Fibroblast of lung (primary cell): ENCODE results near the gene KLHDC7A. TPM values are rescaled to one million over a fixed set of nuclear protein-coding genes. Genes with fewer than 3 reads are reported as not detected.

Experiments
- DNase-seq, 2 donors: peaks; one replicate each; pipeline versions ENCODE4 v3.0.0 to v3.0.0-alpha.2; 2010; ENCODE audit warnings: low read depth in 2 of 2
- H2AFZ ChIP-seq: 2 replicates; pipeline ENCODE4 v1.5.1; 2012; ENCODE audit warnings: low read length, control low read depth, inconsistent platforms
- H3K27ac ChIP-seq: 2 replicates; pipeline ENCODE4 v1.5.1; 2011; ENCODE audit warnings: low read length, control low read depth; ENCODE audit not compliant: insufficient read depth
- H3K27me3 ChIP-seq: 2 replicates; pipeline ENCODE4 v1.5.1; 2011; ENCODE audit warnings: mild to moderate bottlenecking, low read length; ENCODE audit not compliant: control insufficient read depth, insufficient read depth
- H3K36me3 ChIP-seq: 2 replicates; pipeline ENCODE4 v1.5.1; 2011; ENCODE audit warnings: low read length; ENCODE audit not compliant: control insufficient read depth, insufficient read depth
- H3K4me1 ChIP-seq: 2 replicates; pipeline ENCODE4 v1.5.1; 2011; ENCODE audit warnings: low read length; ENCODE audit not compliant: control insufficient read depth, insufficient read depth; ENCODE audit errors: extremely low read depth
- H3K4me2 ChIP-seq: 2 replicates; pipeline ENCODE4 v1.5.1; 2011; ENCODE audit warnings: low read length, control low read depth; ENCODE audit not compliant: insufficient read depth; ENCODE audit errors: extremely low read depth
- H3K4me3 ChIP-seq, 4 experiments: fragments of 200-600 bp in 1 of 4; sonication (generic) in 1 of 4; replicated peaks in 1 of 4; 2 replicates each; pipeline ENCODE4 v1.5.1; 2011 to 2016; ENCODE audit warnings: low read length in 4 of 4, low read depth in 3 of 4, mild to moderate bottlenecking in 3 of 4, control low read depth in 2 of 4, inconsistent platforms in 1 of 4, mixed read lengths in 1 of 4; ENCODE audit not compliant: insufficient read depth in 1 of 4; ENCODE audit errors: control extremely low read depth in 1 of 4
- H3K79me2 ChIP-seq: 2 replicates; pipeline ENCODE4 v1.5.1; 2012; ENCODE audit warnings: mild to moderate bottlenecking, low read length, inconsistent platforms; ENCODE audit not compliant: control insufficient read depth, insufficient read depth
- H3K9ac ChIP-seq: 2 replicates; pipeline ENCODE4 v1.5.1; 2011; ENCODE audit warnings: mild to moderate bottlenecking, low read length, control low read depth; ENCODE audit not compliant: insufficient read depth
- H3K9me3 ChIP-seq: 2 replicates; pipeline ENCODE4 v1.5.1; 2012; ENCODE audit warnings: low read depth, low read length; ENCODE audit not compliant: control insufficient read depth, insufficient read depth
- H4K20me1 ChIP-seq: 2 replicates; pipeline ENCODE4 v1.5.1; 2011; ENCODE audit warnings: low read length; ENCODE audit not compliant: control insufficient read depth, insufficient read depth; ENCODE audit errors: extremely low read depth
- EZH2 ChIP-seq: IDR thresholded peaks from 2 replicates; pipeline ENCODE4 v1.5.1; 2012; ENCODE audit warnings: low read length, control low read depth, mild to moderate bottlenecking; ENCODE audit errors: missing control alignments
- polyA plus RNA-seq, 2 donors: library from polyadenylated mRNA; depleted of rRNA in 1 of 2; stranded (reverse) in 1 of 2; unstranded in 1 of 2; fragments of >200 nt; gene quantifications; 2 replicates each; pipeline ENCODE4 v1.2.1, GENCODE V29; 2011 to 2012; ENCODE audit warnings: missing spikeins in 1 of 2
- total RNA-seq: library from RNA; depleted of rRNA; stranded (reverse); fragments of >200 nt; gene quantifications from 2 replicates; pipeline ENCODE4 v1.2.1, GENCODE V29; 2014
- TF ChIP-seq, protein P1 (sequence below), 2 donors: IDR thresholded peaks in 1 of 2; conservative IDR thresholded peaks in 1 of 2; 1 replicate in 1 of 2; 2 replicates in 1 of 2; pipeline ENCODE4 v1.5.1; 2011 to 2012; ENCODE audit warnings: low read length in 2 of 2, control low read depth in 1 of 2, inconsistent platforms in 1 of 2, low read depth in 1 of 2, mild to moderate bottlenecking in 1 of 2

KLHDC7A gene
- total and polyA plus RNA-seq, 2 donors (not counting 1 experiment from before 2014, with no cell fraction given), result not detected

DNA sequence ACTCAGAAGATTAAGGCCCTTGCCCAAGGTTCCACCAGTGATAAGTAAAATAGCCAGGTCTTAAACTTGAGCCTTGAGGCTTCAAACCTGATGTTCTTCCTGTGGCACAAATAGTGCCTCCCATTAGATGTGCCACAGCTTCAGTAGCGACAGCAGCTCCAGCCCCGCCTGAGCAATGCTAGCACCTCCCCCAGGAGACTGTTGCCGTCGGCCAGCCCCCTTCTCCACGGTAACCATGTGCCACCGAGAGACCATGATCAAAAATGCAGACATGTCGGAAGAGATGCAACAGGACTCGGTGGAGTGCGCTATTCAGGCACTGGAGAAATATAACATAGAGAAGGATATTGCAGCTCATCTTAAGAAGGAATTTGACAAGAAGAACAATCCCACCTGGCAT lies 32.2 kb downstream of the KLHDC7A start:
- Histone ChIP-seq H3K27ac (no peak overlapping the region), H3K4me1 (no peaks in the 10 kb centered on the region), H3K27me3 (no peaks in the 10 kb centered on the region), H3K9ac (no peak overlapping the region), H3K4me2 (no peak overlapping the region), H3K36me3 (no peaks in the 10 kb centered on the region), H3K4me3 (no peak overlapping the region), H4K20me1 (no peaks in the 10 kb centered on the region), H2AFZ (no peak overlapping the region), H3K79me2 (no peaks in the 10 kb centered on the region), H3K9me3 (no peaks in the 10 kb centered on the region)
- no peak for DNase-seq
- TF ChIP-seq EZH2, result no peak
- TF ChIP-seq, protein P1, sequence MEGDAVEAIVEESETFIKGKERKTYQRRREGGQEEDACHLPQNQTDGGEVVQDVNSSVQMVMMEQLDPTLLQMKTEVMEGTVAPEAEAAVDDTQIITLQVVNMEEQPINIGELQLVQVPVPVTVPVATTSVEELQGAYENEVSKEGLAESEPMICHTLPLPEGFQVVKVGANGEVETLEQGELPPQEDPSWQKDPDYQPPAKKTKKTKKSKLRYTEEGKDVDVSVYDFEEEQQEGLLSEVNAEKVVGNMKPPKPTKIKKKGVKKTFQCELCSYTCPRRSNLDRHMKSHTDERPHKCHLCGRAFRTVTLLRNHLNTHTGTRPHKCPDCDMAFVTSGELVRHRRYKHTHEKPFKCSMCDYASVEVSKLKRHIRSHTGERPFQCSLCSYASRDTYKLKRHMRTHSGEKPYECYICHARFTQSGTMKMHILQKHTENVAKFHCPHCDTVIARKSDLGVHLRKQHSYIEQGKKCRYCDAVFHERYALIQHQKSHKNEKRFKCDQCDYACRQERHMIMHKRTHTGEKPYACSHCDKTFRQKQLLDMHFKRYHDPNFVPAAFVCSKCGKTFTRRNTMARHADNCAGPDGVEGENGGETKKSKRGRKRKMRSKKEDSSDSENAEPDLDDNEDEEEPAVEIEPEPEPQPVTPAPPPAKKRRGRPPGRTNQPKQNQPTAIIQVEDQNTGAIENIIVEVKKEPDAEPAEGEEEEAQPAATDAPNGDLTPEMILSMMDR (conservative IDR thresholded peaks at IDR 0.05 in 1 of 2, IDR thresholded peaks at IDR 0.05 in 1 of 2; ENCODE audit: low read depth in 1 of 2, low read length in 2 of 2), result no peak

DNA sequence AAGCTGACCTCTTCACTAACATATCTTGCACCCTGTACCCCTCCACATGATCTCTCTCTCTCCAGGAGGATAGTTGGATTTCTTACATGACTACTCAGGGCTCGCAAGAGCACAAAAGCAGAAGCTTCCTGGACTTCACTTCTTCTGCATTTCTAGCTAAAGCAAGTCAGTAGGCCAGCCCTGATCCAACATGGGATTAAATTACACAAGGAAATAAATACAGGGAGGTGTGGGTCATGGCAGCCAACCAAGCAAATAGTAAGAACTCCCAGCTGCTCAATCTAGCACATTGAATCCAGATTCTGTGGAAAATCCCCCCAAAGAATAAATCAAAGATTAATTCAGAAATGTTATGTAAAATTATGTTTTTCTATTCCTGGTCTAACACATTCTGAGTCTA lies 33.3 kb downstream of the KLHDC7A start:
- Histone ChIP-seq H3K4me3 (no peak overlapping the region), H3K79me2 (no peaks in the 10 kb centered on the region), H3K4me1 (no peaks in the 10 kb centered on the region)

DNA sequence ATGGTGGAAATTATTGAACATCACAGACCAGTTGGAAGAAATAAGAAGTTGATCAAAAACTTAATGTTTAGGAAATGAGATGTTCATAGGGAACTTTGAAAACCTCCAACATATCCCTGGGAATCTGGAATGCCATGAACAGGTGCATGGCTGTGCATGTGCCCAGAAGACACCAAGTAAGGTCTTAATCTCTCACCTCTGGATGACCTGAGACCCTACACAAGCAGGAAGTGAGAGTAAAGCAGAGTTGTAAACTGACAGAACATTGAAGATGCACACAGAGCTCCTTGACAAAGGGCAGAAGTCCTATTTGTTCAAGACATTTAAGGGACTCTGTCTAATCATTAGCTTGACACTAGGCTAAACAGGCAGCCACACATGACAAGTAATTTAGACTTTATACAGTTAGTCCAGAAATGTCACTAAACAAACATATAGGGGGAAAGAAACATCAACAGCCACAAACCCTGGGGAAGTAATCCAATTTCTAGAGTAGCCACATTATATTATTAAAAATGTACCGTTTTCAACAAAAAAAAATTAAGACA lies 34.5 kb downstream of the KLHDC7A start:
- Histone ChIP-seq H3K79me2 (no peaks in the 10 kb centered on the region), H3K9me3 (no peaks in the 10 kb centered on the region), H3K4me2 (no peak overlapping the region), H3K4me1 (no peaks in the 10 kb centered on the region), H2AFZ (no peak overlapping the region), H3K4me3 (no peak overlapping the region), H3K9ac (no peak overlapping the region), H3K27ac (no peak overlapping the region), H3K27me3 (no peaks in the 10 kb centered on the region), H3K36me3 (no peaks in the 10 kb centered on the region), H4K20me1 (no peaks in the 10 kb centered on the region)
- no peak for DNase-seq
- no peak for TF ChIP-seq EZH2
- TF ChIP-seq, protein P1 (conservative IDR thresholded peaks at IDR 0.05 in 1 of 2, IDR thresholded peaks at IDR 0.05 in 1 of 2; ENCODE audit: low read depth in 1 of 2, low read length in 2 of 2), result no peak

More for the DNA sequence above, 33.3 kb downstream of the KLHDC7A start:
- no peak for DNase-seq
- H3K27me3 ChIP-seq, result no peaks in the 10 kb centered on the region
- no peaks in the 10 kb centered on the region for H3K9me3 ChIP-seq
- no peak overlapping the region for H3K27ac ChIP-seq
- H2AFZ ChIP-seq, result no peak overlapping the region
- TF ChIP-seq EZH2, result no peak
- TF ChIP-seq, protein P1 (conservative IDR thresholded peaks at IDR 0.05 in 1 of 2, IDR thresholded peaks at IDR 0.05 in 1 of 2; ENCODE audit: low read depth in 1 of 2, low read length in 2 of 2), result no peak
- no peaks in the 10 kb centered on the region for H3K36me3 ChIP-seq
- H3K4me2 ChIP-seq, result no peak overlapping the region
- no peak overlapping the region for H3K9ac ChIP-seq
- H4K20me1 ChIP-seq, result no peaks in the 10 kb centered on the region
